Activated T-cell treated with anti-CD3 and anti-CD28 coated beads, Interleukin-2, amount 50 U/mL, for 4 hours (primary cell): ENCODE measurements around the gene GPR4. TPM values are rescaled to one million over a fixed set of nuclear protein-coding genes. Genes with fewer than 3 reads are reported as not detected.

Experiments used
- ATAC-seq, 2 donors: fragments of 200-7000 bp; cut with Tn5 transposase; one replicate each; pipeline ENCODE4 v1.10.0; 2021
- DNase-seq: peaks from one replicate; pipeline ENCODE4 v3.0.0-alpha.2; 2020
- H3K27me3 Mint-ChIP-seq: one replicate; pipeline ENCODE4 v1.8.0; 2021; ENCODE audit warnings: low read depth, mixed read lengths
- H3K36me3 Mint-ChIP-seq: one replicate; pipeline ENCODE4 v1.8.0; 2022; ENCODE audit warnings: mixed read lengths; ENCODE audit not compliant: insufficient read depth
- H3K4me1 Mint-ChIP-seq: one replicate; pipeline ENCODE4 v1.8.0; 2021; ENCODE audit warnings: low read depth, mixed read lengths
- H3K4me3 Mint-ChIP-seq: one replicate; pipeline ENCODE4 v1.8.0; 2021; ENCODE audit warnings: mild to moderate bottlenecking, moderate library complexity, mixed read lengths
- H3K9me3 Mint-ChIP-seq: one replicate; pipeline ENCODE4 v1.8.0; 2021; ENCODE audit warnings: mixed read lengths
- total RNA-seq, 3 donors: library from RNA; stranded (reverse); gene quantifications; one replicate each; pipeline ENCODE4 v1.2.1, GENCODE V29; 2021

The GPR4 gene
- total RNA-seq, 3 donors from 2014 or later, result 0.05 TPM; not detected in 2

DNA sequence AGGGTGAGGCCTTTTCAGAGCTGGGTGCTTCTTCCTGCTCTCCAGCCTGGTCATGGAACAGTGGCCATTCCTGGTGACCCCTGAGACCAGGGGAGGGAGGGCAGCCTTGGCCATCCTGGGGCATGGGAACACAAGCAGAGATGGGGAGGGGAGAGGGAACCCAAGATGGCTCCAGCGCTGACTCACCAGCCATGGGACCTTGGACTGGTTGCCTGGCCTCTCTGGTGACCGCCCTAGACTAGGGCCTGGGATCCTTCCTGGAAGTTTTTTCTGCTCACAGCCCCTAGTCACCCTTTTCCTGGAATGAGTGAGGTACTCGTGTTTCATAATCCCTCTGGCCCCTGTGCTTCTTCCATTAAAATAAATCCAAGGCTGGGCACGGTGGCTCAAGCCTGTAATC lies 14.1 kb downstream of the GPR4 start:
- no peak for ATAC-seq
- Mint-ChIP-seq H3K36me3 (peaks cover 2% of the 10 kb centered on the region), H3K9me3 (no peaks in the 10 kb centered on the region), H3K27me3 (peaks cover 41% of the 10 kb centered on the region), H3K4me1 (peaks cover 8% of the 10 kb centered on the region), H3K4me3 (no peak overlapping the region)
- no peak for DNase-seq

DNA sequence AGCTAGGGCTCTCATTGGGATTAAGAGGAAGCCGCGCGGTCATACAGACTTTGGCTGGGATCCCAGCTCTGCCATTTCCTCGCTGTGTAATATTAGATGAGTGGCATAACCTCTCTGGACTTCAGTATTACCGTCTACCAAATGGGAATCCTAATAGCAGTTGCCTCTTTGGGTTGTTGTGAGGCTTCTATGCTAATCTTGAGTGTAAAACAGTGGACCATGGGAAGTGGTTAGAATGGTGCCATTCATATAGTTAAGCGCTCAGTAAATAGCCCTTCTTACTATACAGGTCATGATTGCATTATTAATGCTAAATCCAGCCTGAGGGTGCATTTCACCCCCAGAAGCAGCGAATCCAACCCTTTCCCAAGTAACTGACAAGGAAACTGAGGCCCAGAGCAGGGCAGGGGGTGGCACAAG lies 16.8 kb downstream of the GPR4 start:
- Mint-ChIP-seq H3K36me3 (peaks cover 5% of the 10 kb centered on the region), H3K4me1 (peaks cover 17% of the 10 kb centered on the region), H3K9me3 (no peaks in the 10 kb centered on the region), H3K4me3 (peak overlapping the region; percentile 91), H3K27me3 (peaks cover 18% of the 10 kb centered on the region)
- DNase-seq, result no peak
- ATAC-seq, result no peak

GRCh38 chr19:45584332-45585157 lies 17.5 kb downstream of the GPR4 start, which contains the start of gene OPA3:
TSS of gene OPA3 (minus strand) at chr19:45584802. CDS start at chr19:45584764, 38 bp downstream.
- ATAC-seq (peak; percentile 93 to 94), DNase-seq (peak; percentile 100)
- H3K36me3 Mint-ChIP-seq, result peaks cover 5% of the 10 kb centered on the region
- H3K9me3 Mint-ChIP-seq, result no peaks in the 10 kb centered on the region
- peaks cover 12% of the 10 kb centered on the region for H3K27me3 Mint-ChIP-seq
- H3K4me3 Mint-ChIP-seq, result peak within 1 kb of the TSS; percentile 91
- H3K4me1 Mint-ChIP-seq, result peaks cover 17% of the 10 kb centered on the region

GRCh38 chr19:45581576-45581975 lies 20.4 kb downstream of the GPR4 start:
- no peak for DNase-seq
- H3K4me3 Mint-ChIP-seq, result peak overlapping the region; percentile 29

GRCh38 chr19:45578861-45579260 lies 23.2 kb downstream of the GPR4 start:
- no peak overlapping the region for H3K4me3 Mint-ChIP-seq
- no peaks in the 10 kb centered on the region for H3K27me3 Mint-ChIP-seq
- H3K36me3 Mint-ChIP-seq, result peaks cover 9% of the 10 kb centered on the region
- H3K9me3 Mint-ChIP-seq, result no peaks in the 10 kb centered on the region
- no peak for DNase-seq
- no peak for ATAC-seq
- H3K4me1 Mint-ChIP-seq, result peaks cover 16% of the 10 kb centered on the region

More at GRCh38 chr19:45581576-45581975, 20.4 kb downstream of the GPR4 start:
- Mint-ChIP-seq H3K36me3 (peaks cover 7% of the 10 kb centered on the region), H3K4me1 (peaks cover 22% of the 10 kb centered on the region), H3K9me3 (no peaks in the 10 kb centered on the region), H3K27me3 (no peaks in the 10 kb centered on the region)
- ATAC-seq, result no peak

- no peaks in the 10 kb centered on the region for H3K9me3 Mint-ChIP-seq
- no peak for DNase-seq
- H3K4me1 Mint-ChIP-seq, result peaks cover 10% of the 10 kb centered on the region
- H3K27me3 Mint-ChIP-seq, result no peaks in the 10 kb centered on the region
- H3K36me3 Mint-ChIP-seq, result peaks cover 4% of the 10 kb centered on the region
- ATAC-seq, result no peak
- no peak overlapping the region for H3K4me3 Mint-ChIP-seq
These were observed 24.7 kb downstream of the GPR4 start for GRCh38 chr19:45577111-45577905.

- H3K4me1 Mint-ChIP-seq, result peaks cover 9% of the 10 kb centered on the region
- peaks cover 3% of the 10 kb centered on the region for H3K36me3 Mint-ChIP-seq
- DNase-seq, result no peak
- no peak for ATAC-seq
- no peaks in the 10 kb centered on the region for H3K27me3 Mint-ChIP-seq
- no peaks in the 10 kb centered on the region for H3K9me3 Mint-ChIP-seq
- no peak overlapping the region for H3K4me3 Mint-ChIP-seq
These were observed 25.3 kb downstream of the GPR4 start for GRCh38 chr19:45576682-45577081.

DNA sequence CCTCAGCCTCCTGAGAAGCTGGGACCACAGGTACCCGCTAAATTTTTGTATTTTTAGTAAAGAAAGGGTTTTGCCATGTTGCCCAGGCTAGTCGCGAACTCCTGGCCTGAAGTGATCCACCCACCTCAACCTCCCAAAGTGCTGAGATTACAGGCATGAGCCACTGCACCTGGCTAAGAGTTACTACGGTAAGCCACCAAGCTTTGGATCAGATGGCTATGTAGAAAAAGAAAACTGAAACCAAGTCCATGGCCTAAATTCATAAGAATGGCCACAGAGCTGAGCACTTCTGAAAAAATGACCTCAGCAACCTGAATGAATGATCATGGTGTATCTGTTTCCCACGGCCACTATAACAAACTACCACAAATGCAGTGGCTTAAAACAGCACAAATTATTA lies 26.8 kb downstream of the GPR4 start:
- Mint-ChIP-seq H3K9me3 (no peaks in the 10 kb centered on the region), H3K36me3 (peaks cover 3% of the 10 kb centered on the region), H3K27me3 (no peaks in the 10 kb centered on the region), H3K4me3 (no peak overlapping the region), H3K4me1 (peaks cover 5% of the 10 kb centered on the region)
- no peak for DNase-seq
- ATAC-seq, result no peak

GRCh38 chr19:45574526-45574925 lies 27.5 kb downstream of the GPR4 start:
- DNase-seq, result no peak
- Mint-ChIP-seq H3K4me3 (no peak overlapping the region), H3K27me3 (no peaks in the 10 kb centered on the region), H3K9me3 (no peaks in the 10 kb centered on the region), H3K36me3 (peaks cover 5% of the 10 kb centered on the region), H3K4me1 (peaks cover 9% of the 10 kb centered on the region)
- ATAC-seq, result no peak

GRCh38 chr19:45571457-45572220 lies 30.4 kb downstream of the GPR4 start:
- Mint-ChIP-seq H3K4me1 (peaks cover 4% of the 10 kb centered on the region), H3K27me3 (no peaks in the 10 kb centered on the region), H3K9me3 (no peaks in the 10 kb centered on the region), H3K36me3 (peaks cover 4% of the 10 kb centered on the region), H3K4me3 (no peak overlapping the region)
- no peak for DNase-seq
- ATAC-seq, result no peak

- Mint-ChIP-seq H3K4me1 (peaks cover 4% of the 10 kb centered on the region), H3K36me3 (peaks cover 2% of the 10 kb centered on the region), H3K9me3 (no peaks in the 10 kb centered on the region), H3K4me3 (peak overlapping the region; percentile 37), H3K27me3 (no peaks in the 10 kb centered on the region)
- DNase-seq (peak; percentile 54), ATAC-seq (peak; percentile 54 to 57)
These were observed 32.2 kb downstream of the GPR4 start for GRCh38 chr19:45569619-45570421.

DNA sequence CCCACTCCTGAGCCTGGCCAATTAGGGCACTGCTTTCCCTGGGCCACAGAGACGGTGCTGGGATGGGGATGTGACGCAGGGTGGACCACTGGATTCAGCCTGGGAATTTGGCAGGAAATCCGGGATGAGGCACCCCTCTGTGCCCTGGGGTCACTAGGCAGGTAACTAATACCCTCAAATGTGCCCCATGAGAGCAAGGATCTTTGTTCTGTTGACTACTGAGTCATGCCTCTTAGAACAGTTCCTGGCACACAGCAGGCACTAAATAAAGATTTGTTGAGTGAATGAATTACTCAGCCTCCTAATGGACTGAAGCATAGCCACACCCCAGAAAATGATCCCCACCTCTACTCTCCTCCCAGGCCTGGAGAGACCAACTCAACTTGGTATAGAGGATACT lies 33.3 kb downstream of the GPR4 start:
- H3K4me3 Mint-ChIP-seq, result no peak overlapping the region
- H3K36me3 Mint-ChIP-seq, result peaks cover 2% of the 10 kb centered on the region
- no peaks in the 10 kb centered on the region for H3K27me3 Mint-ChIP-seq
- H3K4me1 Mint-ChIP-seq, result peaks cover 11% of the 10 kb centered on the region
- no peaks in the 10 kb centered on the region for H3K9me3 Mint-ChIP-seq
- no peak for DNase-seq
- ATAC-seq, result no peak

- ATAC-seq (no peak), DNase-seq (no peak)
- H3K4me1 Mint-ChIP-seq, result peaks cover 19% of the 10 kb centered on the region
- peaks cover 2% of the 10 kb centered on the region for H3K36me3 Mint-ChIP-seq
- no peak overlapping the region for H3K4me3 Mint-ChIP-seq
- no peaks in the 10 kb centered on the region for H3K27me3 Mint-ChIP-seq
- no peaks in the 10 kb centered on the region for H3K9me3 Mint-ChIP-seq
These were observed 34.4 kb downstream of the GPR4 start for GRCh38 chr19:45567609-45568008.
